Measurements from ENCODE around the gene PHF12. TPM values are rescaled to one million over a fixed set of nuclear protein-coding genes. Genes with fewer than 3 reads are reported as not detected.

The PHF12 gene
- total and polyA plus RNA-seq, 2 of the 13 experiments (the other 11 are each of a cell fraction or from before 2014, with no cell fraction given) = 9.8 to 17.1 TPM

GRCh38 chr17:28993645-28994426, 42.5 kb upstream of the PHF12 start:
- FAIRE-seq = no peak
- peak; percentile 71 for TF ChIP-seq MLX (CRISPR knock-in tag; IDR thresholded peaks at IDR 0.05)
- TF ChIP-seq ZNF687 (CRISPR knock-in tag; IDR thresholded peaks at IDR 0.05) = peak; percentile 81
- TF ChIP-seq SRY (CRISPR knock-in tag; IDR thresholded peaks at IDR 0.05) = no peak; the same call in 1 of the 2 replicates
- no peak for TF ChIP-seq IRX3 (CRISPR knock-in tag; IDR thresholded peaks at IDR 0.05; ENCODE audit: borderline replicate concordance, low read depth)
- no peak for TF ChIP-seq ZNF784 (CRISPR knock-in tag; IDR thresholded peaks at IDR 0.05; ENCODE audit: borderline replicate concordance)
- peak; percentile 46; the same call in 1 of the 2 replicates for TF ChIP-seq HNF4G (IDR thresholded peaks at IDR 0.05; ENCODE audit: borderline replicate concordance, low read depth, low read length)
- TF ChIP-seq HNF4G (CRISPR knock-in tag; IDR thresholded peaks at IDR 0.05; ENCODE audit: borderline replicate concordance, low read depth) = no peak; the same call in 1 of the 2 replicates
- peak; percentile 61 for TF ChIP-seq PAXIP1 (CRISPR knock-in tag; conservative IDR thresholded peaks at IDR 0.05)
- TF ChIP-seq HNF1B (CRISPR knock-in tag; IDR thresholded peaks at IDR 0.05) = 0 out of 2 replicates have a peak, but pooled peaks have one; percentile 29
- peak; percentile 53 to 55; a peak in 2 of 4 replicates for TF ChIP-seq NR2F1 (CRISPR knock-in tag; IDR thresholded peaks at IDR 0.05)
- TF ChIP-seq ZMYM3 (CRISPR knock-in tag; IDR thresholded peaks at IDR 0.05) = peak; percentile 60

More at GRCh38 chr17:28993645-28994426, 42.5 kb upstream of the PHF12 start:
- Histone ChIP-seq H3K79me2 (ENCODE audit: insufficient read depth, low read length) (no peaks in the 10 kb centered on the region), H2AFZ (ENCODE audit: low read length) (no peak overlapping the region), H4K20me1 (ENCODE audit: insufficient read depth, low read length) (no peaks in the 10 kb centered on the region), H3K27ac (ENCODE audit: extremely low read length, insufficient read depth, low read length) (no peak overlapping the region), H3K36me3 (replicated peaks in 1 of 2; ENCODE audit: control insufficient read depth in 1 of 2, insufficient read depth in 2 of 2, low read length in 2 of 2) (no peaks in the 10 kb centered on the region), H3K4me2 (ENCODE audit: low read depth, low read length) (peak overlapping the region; percentile 38; the same call in 1 of the 2 replicates), H3K9me3 (ENCODE audit: low read length) (no peaks in the 10 kb centered on the region), H3K4me3 (replicated peaks in 1 of 3; ENCODE audit: insufficient read depth in 1 of 3, low read depth in 2 of 3, low read length in 3 of 3) (peak overlapping the region in 1 of 3 experiments; percentile 30; a peak in 1 of 6 replicates), H3K4me1 (ENCODE audit: insufficient read depth, low read length) (peaks cover 69% of the 10 kb centered on the region), H3K27me3 (ENCODE audit: control insufficient read depth in 1 of 2, insufficient read depth in 2 of 2, low read length in 2 of 2) (peaks cover 0 to 2% of the 10 kb centered on the region in 2 experiments; a peak in 1 of 5 replicates), H3K9ac (ENCODE audit: insufficient read depth, low read depth, low read length) (no peak overlapping the region)
- 43% methylated on average over 11 of the region's 13 CpGs for WGBS (ENCODE audit: low lambda C conversion rate)
- DNase-seq (ENCODE audit: low spot score) = no peak
- 0 out of 3 replicates have a peak, but pooled peaks have one; percentile 5 for ATAC-seq
- POLR2A ChIA-PET = no interaction called here
- intact Hi-C loops (cut with micrococcal nuclease; ENCODE audit: unreplicated experiment) (no loop called here), in situ Hi-C loops (cut with HindIII; ENCODE audit: extremely low pct_ligation_motif_present, low pct_unique_long_range_greater_than_20kb) (no loop called here)
- CTCF ChIA-PET (ENCODE audit: low intra/inter-chr PET ratio, low total read pairs) = no interaction called here
- BruUV-seq (replicated peaks) = no TSS peak
